Left cardiac atrium (tissue), 4 donors: ENCODE measurements around the gene FMC1. TPM values are rescaled to one million over a fixed set of nuclear protein-coding genes. Genes with fewer than 3 reads are reported as not detected.
"Not testable (repeated sequence)": the region's sequence is repeated elsewhere in the genome, so short reads cannot be mapped to it uniquely, and the experiment has no call there.

ENCODE experiments used
- ATAC-seq, 2 donors: fragments of 200-7000 bp; cut with Tn5 transposase; one replicate each; pipeline ENCODE4 v1.9.1; 2020; ENCODE audit warnings: mild to moderate bottlenecking in 2 of 2, moderate library complexity in 2 of 2
- DNase-seq: peaks from one replicate; pipeline ENCODE4 v3.0.0-alpha.2; 2020
- intact Hi-C, 2 donors: fragments of 100-400 bp; cut with DNase I; formaldehyde crosslinking; loops; one replicate each; pipeline versions ENCODE4 v1.14.1 to v1.15.1; 2022 to 2023
- total RNA-seq, 2 donors: library from RNA; stranded (reverse); fragmentation: NEBNext Ultra II Directional; extraction: Animal tissue kit (Norgen Biotek cat#: 25700); gene quantifications; one replicate each; pipeline ENCODE4 v1.2.1, GENCODE V29; 2021
- donor health status: DM: no; HTN: yes; CAD: no.
- donor health status: DM: no; HTN: yes; CAD: no; lungs with severe emphysema.
- donor health status: DM: yes; HTN: yes; CAD: no.
- donor health status: Dilated cardiomyopathy.

FMC1 gene
- total RNA-seq, 2 donors from 2014 or later: 32.3 to 38.2 TPM

GRCh38 chr7:139339025-139339424, 2.1 kb upstream of the FMC1 start:
- DNase-seq: no peak
- intact Hi-C loops: no loop called here
- no peak for ATAC-seq

GRCh38 chr7:139339698-139340036, 1.5 kb upstream of the FMC1 start:
- intact Hi-C loops: loop anchor here in 1 of 2 donors (2.0 kb wide), 1 partner anchor 19 kb away; the partner anchor contains the start of gene LUC7L2
- ATAC-seq (no peak), DNase-seq (no peak)

- DNase-seq: peak; percentile 98
- intact Hi-C loops: loop anchor here in 1 of 2 donors (2.0 kb wide), 1 partner anchor 19 kb away; the partner anchor contains the start of gene LUC7L2
- ATAC-seq: peak; percentile 91 to 93
Measured at GRCh38 chr7:139340037-139340807, 915 bp upstream of the FMC1 start.

- ATAC-seq: peak; percentile 6 to 15
- no peak for DNase-seq
- intact Hi-C loops: loop anchor here in 1 of 2 donors (2.0 kb wide), 1 partner anchor 18 kb away; the partner anchor contains the start of gene LUC7L2
Measured at GRCh38 chr7:139340808-139341057, 404 bp upstream of the FMC1 start.

GRCh38 chr7:139341776-139342226, 664 bp downstream of the FMC1 start:
- no peak for DNase-seq
- intact Hi-C loops: loop anchor here in 1 of 2 donors (2.0 kb wide), 1 partner anchor 17 kb away; the partner anchor contains the start of gene LUC7L2
- no peak for ATAC-seq

- intact Hi-C loops: no loop called here
- DNase-seq: no peak
- ATAC-seq: no peak
Measured at GRCh38 chr7:139345042-139345441, 3.9 kb downstream of the FMC1 start.

- intact Hi-C loops: no loop called here
- no peak for ATAC-seq
- DNase-seq: no peak
Measured at GRCh38 chr7:139351027-139351426, 9.9 kb downstream of the FMC1 start.

GRCh38 chr7:139354729-139355128, 13.6 kb downstream of the FMC1 start:
- intact Hi-C loops: no loop called here
- DNase-seq: no peak
- no peak for ATAC-seq

GRCh38 chr7:139355320-139355719, 14.2 kb downstream of the FMC1 start:
- no peak for ATAC-seq
- intact Hi-C loops: no loop called here

GRCh38 chr7:139357729-139358506, 16.8 kb downstream of the FMC1 start:
- intact Hi-C loops: loop anchor here in 1 of 2 donors (2.0 kb wide), 1 partner anchor 17 kb away; the partner anchor contains the start of gene FMC1
- ATAC-seq, DNase-seq: not testable (repeated sequence)

More at GRCh38 chr7:139355320-139355719, 14.2 kb downstream of the FMC1 start:
- DNase-seq: no peak

GRCh38 chr7:139358541-139359365, 17.6 kb downstream of the FMC1 start:
- intact Hi-C loops: loop anchor here in 1 of 2 donors (2.0 kb wide), 1 partner anchor 18 kb away; the partner anchor contains the start of gene FMC1
- ATAC-seq (peak; percentile 3 to 12), DNase-seq (no peak)

- peak; percentile 96 to 97 for ATAC-seq
- intact Hi-C loops: loop anchor here in 1 of 2 donors (2.0 to 10.0 kb wide), 2 partner anchors 19 to 55 kb away; partner anchors contain the start of gene FMC1
- DNase-seq: peak; percentile 100
Measured at GRCh38 chr7:139359366-139360209, 18.5 kb downstream of the FMC1 start, which contains the start of gene LUC7L2. Gene LUC7L2, plus strand, starts transcription at chr7:139359894. Its CDS starts 368 bp downstream, at chr7:139360262.

GRCh38 chr7:139360210-139360947, 19.2 kb downstream of the FMC1 start:
- intact Hi-C loops: loop anchor here in 1 of 2 donors (10.0 kb wide), 1 partner anchor 54 kb away; no protein-coding TSS in a partner anchor
- peak; percentile 97 for DNase-seq

GRCh38 chr7:139360948-139361307, 19.8 kb downstream of the FMC1 start:
- no peak for ATAC-seq

More at GRCh38 chr7:139360210-139360947, 19.2 kb downstream of the FMC1 start:
- peak; percentile 88 to 92 for ATAC-seq

GRCh38 chr7:139361523-139361922, 20.4 kb downstream of the FMC1 start:
- ATAC-seq (no peak), DNase-seq (no peak)
- intact Hi-C loops: loop anchor here in 1 of 2 donors (10.0 kb wide), 1 partner anchor 53 kb away; no protein-coding TSS in a partner anchor

More at GRCh38 chr7:139360948-139361307, 19.8 kb downstream of the FMC1 start:
- DNase-seq: no peak
- intact Hi-C loops: loop anchor here in 1 of 2 donors (10.0 kb wide), 1 partner anchor 54 kb away; no protein-coding TSS in a partner anchor

- ATAC-seq (no peak), DNase-seq (no peak)
- intact Hi-C loops: loop anchor here in 1 of 2 donors (10.0 kb wide), 1 partner anchor 52 kb away; no protein-coding TSS in a partner anchor
Measured at GRCh38 chr7:139362302-139362701, 21.2 kb downstream of the FMC1 start.

- ATAC-seq (no peak), DNase-seq (no peak)
- intact Hi-C loops: loop anchor here in 1 of 2 donors (10.0 kb wide), 1 partner anchor 52 kb away; no protein-coding TSS in a partner anchor
Measured at GRCh38 chr7:139362981-139363380, 21.8 kb downstream of the FMC1 start.
